Measurements from ENCODE around the gene LMBR1.
"Not testable (repeated sequence)": the region's sequence is repeated elsewhere in the genome, so short reads cannot be mapped to it uniquely, and the experiment has no call there.

LMBR1 gene, protein sequence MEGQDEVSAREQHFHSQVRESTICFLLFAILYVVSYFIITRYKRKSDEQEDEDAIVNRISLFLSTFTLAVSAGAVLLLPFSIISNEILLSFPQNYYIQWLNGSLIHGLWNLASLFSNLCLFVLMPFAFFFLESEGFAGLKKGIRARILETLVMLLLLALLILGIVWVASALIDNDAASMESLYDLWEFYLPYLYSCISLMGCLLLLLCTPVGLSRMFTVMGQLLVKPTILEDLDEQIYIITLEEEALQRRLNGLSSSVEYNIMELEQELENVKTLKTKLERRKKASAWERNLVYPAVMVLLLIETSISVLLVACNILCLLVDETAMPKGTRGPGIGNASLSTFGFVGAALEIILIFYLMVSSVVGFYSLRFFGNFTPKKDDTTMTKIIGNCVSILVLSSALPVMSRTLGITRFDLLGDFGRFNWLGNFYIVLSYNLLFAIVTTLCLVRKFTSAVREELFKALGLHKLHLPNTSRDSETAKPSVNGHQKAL

GRCh38 chr7:156892821-156893706, at the start of gene LMBR1:
TSS of gene LMBR1 (minus strand) at chr7:156893183. CDS start at chr7:156892993, 190 bp downstream.
- DNase-seq = peak; percentile 93 to 94

DNA sequence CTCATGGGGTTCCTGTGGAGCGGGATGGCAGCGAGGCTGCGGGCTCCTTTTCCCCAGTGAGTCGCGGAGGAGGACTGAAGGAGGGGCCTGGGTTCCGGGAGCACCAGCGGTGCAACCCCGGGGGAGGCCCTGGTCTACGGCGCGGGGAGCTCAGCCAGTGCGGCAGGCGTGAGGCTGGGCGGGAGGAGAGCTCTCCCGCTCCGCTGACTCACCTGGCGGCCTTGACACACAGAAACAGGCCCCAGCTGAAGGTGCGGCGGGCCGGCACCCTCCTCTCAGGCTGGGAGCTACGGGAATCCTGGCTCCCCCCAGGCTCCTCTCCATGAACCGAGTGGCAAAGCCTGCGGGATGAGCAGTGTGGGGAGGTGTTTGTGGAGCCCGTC, 49.7 kb upstream of the LMBR1 start:
- no peak for DNase-seq

GRCh38 chr7:156941393-156942182, 48.6 kb upstream of the LMBR1 start:
- no peak for DNase-seq

- no peak for DNase-seq
These were observed 47.6 kb upstream of the LMBR1 start for GRCh38 chr7:156940421-156941122.

GRCh38 chr7:156936766-156937165, 43.8 kb upstream of the LMBR1 start:
- not testable (repeated sequence) for DNase-seq

DNA sequence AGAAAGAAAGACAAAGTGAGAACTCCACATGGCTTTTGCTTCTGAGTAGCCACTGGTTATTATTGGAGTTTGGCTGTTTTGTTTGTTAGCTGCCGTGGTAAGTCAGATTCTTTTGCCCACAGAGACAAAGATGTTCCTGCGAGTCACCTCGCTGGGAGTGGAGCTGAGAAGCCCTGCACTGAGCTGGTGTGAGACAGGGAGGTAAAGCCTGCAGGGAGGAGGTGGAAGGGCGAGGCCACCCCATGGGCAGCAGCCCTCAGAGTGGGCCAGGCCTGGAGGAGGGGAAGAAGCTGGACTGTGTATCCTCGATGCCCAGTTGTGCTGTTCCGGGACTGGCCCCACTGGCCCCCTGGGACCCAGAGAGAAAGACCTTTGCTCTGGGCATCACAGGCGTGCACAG, 42.3 kb upstream of the LMBR1 start:
- no peak for DNase-seq

DNA sequence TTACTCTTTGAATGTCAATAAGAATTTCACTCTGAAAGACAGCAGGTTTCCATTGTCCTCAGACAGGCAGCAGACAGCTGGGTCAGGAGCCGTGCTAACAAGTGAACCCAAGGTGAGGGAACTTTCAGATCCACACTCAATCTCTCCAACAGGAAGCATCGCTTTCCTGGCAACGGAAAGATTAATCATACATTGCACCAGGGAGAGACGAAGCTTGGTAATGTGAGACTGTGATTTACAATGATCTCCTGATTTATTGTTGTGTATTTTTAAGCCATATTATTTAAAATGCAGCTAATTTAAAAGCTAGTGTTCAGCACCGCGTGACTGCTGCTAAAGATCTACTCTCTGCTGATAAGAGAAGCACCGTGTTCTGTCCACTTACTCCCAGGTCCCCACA, 39.0 kb upstream of the LMBR1 start:
- no peak for DNase-seq

DNA sequence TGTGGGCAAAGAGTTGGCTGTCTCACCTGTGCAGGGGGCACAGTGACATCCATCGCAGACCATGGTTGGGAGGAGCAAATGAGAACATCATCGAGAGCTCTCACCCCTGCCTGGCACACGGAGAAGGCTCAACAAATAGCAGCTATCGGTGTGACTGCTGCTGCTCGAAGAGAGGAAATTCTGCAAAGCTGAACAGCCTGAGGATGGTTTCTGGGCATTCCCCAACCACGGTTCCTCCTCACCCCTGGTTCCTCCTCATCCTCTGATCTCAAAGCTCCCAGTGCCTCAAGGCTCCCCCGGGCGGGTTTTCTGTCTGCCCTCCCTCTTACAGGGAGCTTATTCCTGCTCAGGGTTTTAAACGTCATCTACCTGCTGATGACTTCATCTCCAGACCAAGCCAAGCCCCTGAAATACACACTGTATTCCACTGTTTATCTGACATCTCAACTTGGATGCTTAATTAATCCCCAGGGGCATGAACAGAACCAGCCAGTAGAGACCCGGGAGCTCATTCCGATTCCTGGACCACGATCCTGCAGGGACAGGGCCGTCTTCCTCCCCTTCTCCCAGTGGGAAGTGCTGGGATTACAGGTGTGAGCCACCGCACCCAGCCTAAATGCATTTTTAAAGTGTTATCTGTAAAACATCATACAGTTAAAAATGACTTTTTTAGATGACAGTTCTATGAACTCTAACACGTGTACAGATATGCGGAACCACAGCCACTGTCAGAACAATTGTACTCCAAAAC, 37.0 kb upstream of the LMBR1 start:
- DNase-seq = peak; percentile 23 to 48

DNA sequence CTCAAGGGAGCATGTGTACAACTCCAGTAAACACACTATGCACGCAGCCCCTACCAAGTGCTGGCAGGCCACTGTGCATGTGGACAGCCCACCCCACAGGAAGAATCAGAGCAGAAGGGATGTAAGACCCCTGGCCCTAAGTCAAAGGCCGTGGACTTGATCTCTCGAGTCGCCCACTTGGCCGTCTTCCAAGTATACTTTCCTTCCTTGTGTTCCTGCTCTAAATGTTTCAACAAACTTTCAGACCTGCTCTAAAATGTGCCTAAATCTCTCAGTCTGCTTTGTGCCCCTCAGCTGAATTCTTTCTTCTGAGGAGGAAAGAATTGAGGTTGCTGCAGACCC, 35.4 kb upstream of the LMBR1 start:
- DNase-seq = no peak

GRCh38 chr7:156927571-156928405, 34.8 kb upstream of the LMBR1 start:
- no peak for DNase-seq

DNA sequence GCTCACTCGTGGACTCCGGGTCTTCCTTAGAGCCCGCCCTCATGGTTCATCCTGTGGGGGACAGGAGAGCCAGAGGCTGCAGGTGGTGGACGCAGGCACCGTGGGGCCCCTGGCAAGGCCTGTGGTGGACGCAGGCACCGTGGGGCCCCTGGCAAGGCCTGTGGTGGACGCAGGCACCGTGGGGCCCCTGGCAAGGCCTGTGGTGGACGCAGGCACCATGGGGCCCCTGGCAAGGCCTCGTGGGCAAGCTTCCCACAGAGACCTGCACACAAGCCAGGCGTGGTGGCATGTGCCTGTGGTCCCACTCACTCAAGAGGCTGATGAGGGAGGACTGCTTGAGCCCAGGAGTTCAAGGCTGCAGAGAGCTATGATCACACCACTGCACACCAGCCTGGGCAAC, 32.8 kb upstream of the LMBR1 start:
- not testable (repeated sequence) for DNase-seq

DNA sequence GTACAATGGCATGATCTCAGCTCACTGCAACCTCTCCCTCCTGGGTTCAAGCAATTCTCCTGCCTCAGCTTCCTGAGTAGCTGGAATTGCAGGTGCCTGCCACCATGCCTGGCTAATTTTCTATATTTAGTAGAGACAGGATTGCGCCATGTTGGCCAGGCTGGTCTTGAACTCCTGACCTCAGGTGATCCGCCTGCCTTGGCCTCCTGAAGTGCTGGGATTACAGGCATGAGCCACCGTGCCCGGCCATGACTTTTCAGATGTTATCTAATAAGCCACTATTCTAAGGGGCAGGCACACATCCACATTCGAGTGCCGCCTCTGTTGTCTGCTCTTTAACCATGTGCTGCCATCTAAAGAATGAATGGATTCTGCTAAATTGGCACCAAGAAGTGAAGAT, 29.3 kb upstream of the LMBR1 start:
- not testable (repeated sequence) for DNase-seq

DNA sequence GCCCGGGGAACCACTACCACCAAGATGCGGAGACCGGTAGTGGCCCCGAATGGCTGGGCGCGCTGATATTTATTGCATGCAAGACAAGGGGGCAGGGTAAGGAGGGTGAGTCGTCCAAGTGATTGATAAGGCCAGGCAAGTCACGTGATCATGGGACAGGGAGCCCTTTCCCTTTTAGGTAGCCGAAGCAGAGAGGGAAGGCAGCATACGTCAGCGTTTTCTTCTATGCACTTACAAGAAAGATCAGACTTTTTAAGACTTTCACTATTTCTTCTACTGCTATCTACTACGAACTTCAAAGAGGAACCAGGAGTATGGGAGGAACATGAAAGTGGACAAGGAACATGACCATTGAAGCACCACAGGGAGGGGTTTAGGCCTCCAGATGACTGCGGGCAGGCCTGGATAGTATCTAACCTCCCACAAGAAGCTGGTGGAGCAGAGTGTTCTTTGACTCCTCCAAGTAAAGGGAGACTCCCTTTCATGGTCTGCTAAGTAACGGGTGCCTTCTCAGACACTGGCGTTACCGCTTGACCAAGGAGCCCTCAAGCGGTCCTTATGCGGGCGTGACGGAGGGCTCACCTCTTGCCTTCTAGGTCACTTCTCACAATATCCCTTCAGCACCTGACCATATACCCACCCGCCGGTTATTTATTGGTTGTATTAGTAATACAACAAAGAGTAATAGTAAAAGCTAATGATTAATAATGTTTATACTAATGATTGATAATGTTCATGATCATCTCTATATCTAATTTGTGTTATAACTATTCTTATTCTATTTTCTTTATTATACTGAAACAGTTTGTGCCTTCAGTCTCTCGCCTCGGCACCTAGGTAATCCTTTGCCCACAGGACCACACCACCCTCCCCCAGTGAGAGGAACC, 27.7 kb upstream of the LMBR1 start:
- not testable (repeated sequence) for DNase-seq

DNA sequence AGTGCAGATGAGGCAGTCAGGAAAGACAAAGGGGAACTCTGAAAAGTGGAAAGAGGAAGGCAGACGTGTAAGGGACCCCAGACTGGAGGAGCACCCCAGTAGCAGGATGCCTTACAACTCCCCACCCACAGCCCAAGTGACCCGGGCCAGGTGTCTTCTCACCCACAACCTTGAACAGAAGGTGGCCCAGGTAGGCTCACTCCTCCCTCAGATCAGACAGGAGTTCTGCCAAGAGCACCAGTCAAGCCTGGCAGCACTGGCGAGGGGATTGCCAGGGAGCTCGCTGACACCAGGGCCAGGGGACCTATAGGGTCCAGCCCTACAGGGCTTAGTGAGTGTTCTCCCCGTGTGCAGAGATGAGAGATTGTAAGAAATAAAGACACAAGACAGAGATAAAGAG, 27.1 kb upstream of the LMBR1 start:
- DNase-seq = no peak

GRCh38 chr7:156919132-156919713, 26.2 kb upstream of the LMBR1 start:
- DNase-seq = no peak

DNA sequence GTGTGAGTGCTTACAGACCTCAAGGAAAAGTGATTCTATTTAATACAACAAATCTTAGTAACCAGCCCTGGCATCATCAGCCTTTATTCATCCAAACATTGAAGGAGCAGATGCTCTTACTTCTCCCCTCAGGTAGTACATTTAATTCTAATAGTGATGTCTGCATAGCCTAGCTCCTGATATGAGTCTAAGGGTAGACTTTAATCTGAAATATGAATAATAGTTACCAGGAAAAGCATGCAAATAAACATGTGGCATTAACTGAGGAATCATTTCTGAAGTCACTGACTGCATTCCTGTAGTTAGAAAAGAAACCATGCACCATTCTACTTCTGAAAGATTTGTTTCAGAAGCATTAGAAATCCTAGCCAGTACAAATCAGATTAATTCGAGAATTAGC, 25.7 kb upstream of the LMBR1 start:
- no peak for DNase-seq

DNA sequence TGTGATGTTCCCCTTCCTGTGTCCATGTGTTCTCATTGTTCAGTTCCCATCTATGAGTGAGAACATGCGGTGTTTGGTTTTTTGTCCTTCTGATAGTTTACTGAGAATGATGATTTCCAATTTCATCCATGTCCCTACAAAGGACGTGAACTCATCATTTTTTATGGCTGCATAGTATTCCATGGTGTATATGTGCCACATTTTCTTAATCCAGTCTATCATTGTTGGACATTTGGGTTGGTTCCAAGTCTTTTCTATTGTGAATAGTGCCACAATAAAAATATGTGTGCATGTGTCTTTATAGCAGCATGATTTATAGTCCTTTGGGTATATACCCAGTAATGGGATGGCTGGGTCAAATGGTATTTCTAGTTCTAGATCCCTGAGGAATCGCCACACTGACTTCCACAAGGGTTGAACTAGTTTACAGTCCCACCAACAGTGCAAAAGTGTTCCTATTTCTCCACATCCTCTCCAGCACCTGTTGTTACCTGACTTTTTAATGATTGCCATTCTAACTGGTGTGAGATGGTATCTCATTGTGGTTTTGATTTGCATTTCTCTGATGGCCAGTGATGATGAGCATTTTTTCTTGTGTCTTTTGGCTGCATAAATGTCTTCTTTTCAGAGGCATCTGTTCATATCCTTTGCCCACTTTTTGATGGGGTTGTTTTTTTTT, 16.7 kb upstream of the LMBR1 start:
- DNase-seq = not testable (repeated sequence)

DNA sequence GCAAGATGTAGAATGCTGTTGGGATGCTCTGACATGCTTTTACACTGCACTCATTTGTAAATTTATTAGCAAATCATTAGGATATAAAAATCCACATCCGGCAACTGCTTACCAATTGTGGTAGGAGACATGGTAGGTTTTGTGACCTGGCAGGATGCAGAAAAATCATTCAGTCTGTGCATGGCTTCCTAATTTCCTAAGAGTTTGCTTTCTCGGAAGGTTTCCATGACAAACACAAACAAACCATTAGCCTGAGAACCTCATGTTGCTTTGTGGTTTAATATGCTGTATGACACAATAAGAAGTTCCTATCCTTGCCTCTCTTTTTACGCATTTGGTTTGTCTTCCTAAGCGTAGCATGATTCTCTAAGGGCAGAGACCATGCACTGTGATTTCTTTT, 14.7 kb upstream of the LMBR1 start:
- no peak for DNase-seq

DNA sequence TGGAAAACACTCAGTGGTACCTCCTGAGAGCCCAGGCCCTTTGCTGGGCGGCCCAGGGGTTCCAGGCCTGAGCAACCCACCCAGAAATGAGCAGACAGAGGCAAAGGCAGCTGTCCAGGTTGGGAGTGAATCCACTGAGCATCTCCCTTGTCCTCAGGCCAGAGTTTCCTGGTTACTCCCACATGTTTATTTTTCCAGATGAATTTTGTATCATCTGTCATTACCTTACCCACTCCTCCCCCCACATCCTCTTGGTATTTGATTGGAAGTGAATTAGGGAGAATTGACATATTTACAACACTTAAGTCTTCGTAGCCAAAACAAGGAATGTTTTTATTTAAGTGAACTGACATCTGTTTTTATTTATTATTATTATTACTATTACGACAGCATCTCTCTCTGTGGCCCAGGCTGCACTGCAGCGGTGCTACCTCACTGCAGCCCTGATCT, 13.2 kb upstream of the LMBR1 start:
- no peak for DNase-seq
